Breast epithelium (tissue), 4 donors: ENCODE results near the gene SYT6. TPM values are rescaled to one million over a fixed set of nuclear protein-coding genes. Genes with fewer than 3 reads are reported as not detected.

Source experiments
- DNase-seq, 2 donors: peaks; one replicate each; pipeline ENCODE4 v3.0.0-alpha.2; 2019; ENCODE audit warnings: low spot score in 2 of 2
- H3K27ac ChIP-seq, 2 donors: fragments of 200-600 bp; sonication (generic) in 1 of 2; one replicate each; pipeline ENCODE4 v1.5.1; 2016 to 2019; ENCODE audit warnings: mild to moderate bottlenecking in 1 of 2
- H3K27me3 ChIP-seq, 2 donors: fragments of 200-600 bp; sonication (generic) in 1 of 2; one replicate each; pipeline versions ENCODE4 v1.5.1 to v1.6.0; 2017 to 2019; ENCODE audit warnings: control low read depth in 1 of 2, mild to moderate bottlenecking in 1 of 2
- H3K36me3 ChIP-seq: fragments of 200-600 bp; one replicate; pipeline ENCODE4 v1.5.1; 2019
- H3K4me1 ChIP-seq, 2 donors: fragments of 200-600 bp; sonication (generic); one replicate each; pipeline ENCODE4 v1.5.1; 2016 to 2019; ENCODE audit warnings: control low read depth in 1 of 2
- H3K4me3 ChIP-seq, 3 donors: fragments of 200-600 bp; sonication (generic); 1 replicate in 2 of 3; 2 replicates in 1 of 3; pipeline ENCODE4 v1.5.1; 2016 to 2019; ENCODE audit warnings: mild to moderate bottlenecking in 3 of 3, moderate library complexity in 2 of 3
- H3K9me3 ChIP-seq, 2 donors: fragments of 200-600 bp; sonication (generic) in 1 of 2; one replicate each; pipeline ENCODE4 v1.5.1; 2016 to 2019; ENCODE audit warnings: control low read depth in 1 of 2
- CTCF ChIP-seq, 3 donors: fragments of 450-650 bp; IDR thresholded peaks; one replicate each; pipeline ENCODE4 v1.5.1; 2016 to 2017; ENCODE audit warnings: antibody characterized with exemption in 3 of 3, mild to moderate bottlenecking in 3 of 3, moderate library complexity in 3 of 3
- POLR2A ChIP-seq: fragments of 450-650 bp; IDR thresholded peaks from one replicate; pipeline ENCODE4 v1.6.1; 2016; ENCODE audit warnings: antibody characterized with exemption, mild to moderate bottlenecking, moderate library complexity
- POLR2AphosphoS5 ChIP-seq, 3 donors: sonication (generic); formaldehyde crosslinking; IDR thresholded peaks; one replicate each; pipeline ENCODE4 v1.6.1; 2017; ENCODE audit warnings: antibody characterized with exemption in 3 of 3
- intact Hi-C: fragments of 100-400 bp; cut with DNase I; formaldehyde crosslinking; loops from one replicate; pipeline ENCODE4 v1.15.1; 2023; ENCODE audit warnings: low total_unique reads
- total RNA-seq, 3 donors: library from RNA; depleted of rRNA; stranded (reverse); fragments of >200 nt; gene quantifications; one replicate each; pipeline ENCODE4 v1.1.0, GENCODE V29; 2016

Gene SYT6
- total RNA-seq, 3 donors from 2014 or later: under 0.01 to 0.15 (median under 0.01) TPM

GRCh38 chr1:114177282-114177681, 23.6 kb upstream of the SYT6 start:
- intact Hi-C loops: no loop called here
- no peaks in the 10 kb centered on the region for H3K27me3 ChIP-seq
- no peaks in the 10 kb centered on the region for H3K9me3 ChIP-seq
- no peaks in the 10 kb centered on the region for H3K4me1 ChIP-seq
- DNase-seq: no peak
- H3K36me3 ChIP-seq: no peaks in the 10 kb centered on the region
- no peak overlapping the region for H3K4me3 ChIP-seq
- TF ChIP-seq CTCF (IDR thresholded peaks at IDR 0.05) (no peak), POLR2A (no peak), POLR2AphosphoS5 (IDR thresholded peaks at IDR 0.05) (no peak)
- no peak overlapping the region for H3K27ac ChIP-seq

DNA sequence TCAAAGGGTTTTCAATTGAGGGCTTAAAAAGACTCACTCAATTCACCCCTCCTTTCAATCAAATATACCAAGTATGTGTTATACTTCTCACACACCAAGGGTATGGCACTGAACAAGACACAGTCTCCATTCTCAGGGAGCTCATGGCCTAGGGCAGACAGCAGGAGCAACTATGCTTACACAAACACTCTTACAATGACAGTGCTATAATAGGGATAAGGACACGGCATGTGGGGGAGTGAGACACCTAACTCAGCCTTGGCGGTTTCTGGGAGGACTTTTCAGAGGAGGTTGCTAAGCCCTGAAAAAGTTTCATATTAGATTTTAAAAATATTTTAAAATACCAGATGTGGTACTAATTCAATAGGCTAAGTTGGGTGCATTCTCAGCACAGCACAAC, 22.7 kb upstream of the SYT6 start:
- Histone ChIP-seq H3K27me3 (peaks cover 0 to 4% of the 10 kb centered on the region in 2 donors), H3K36me3 (no peaks in the 10 kb centered on the region), H3K27ac (no peak overlapping the region), H3K4me1 (no peaks in the 10 kb centered on the region), H3K9me3 (no peaks in the 10 kb centered on the region), H3K4me3 (no peak overlapping the region)
- no peak for DNase-seq
- TF ChIP-seq POLR2A: no peak
- TF ChIP-seq POLR2AphosphoS5 (IDR thresholded peaks at IDR 0.05): no peak
- no peak for TF ChIP-seq CTCF (IDR thresholded peaks at IDR 0.05)
- intact Hi-C loops: no loop called here

DNA sequence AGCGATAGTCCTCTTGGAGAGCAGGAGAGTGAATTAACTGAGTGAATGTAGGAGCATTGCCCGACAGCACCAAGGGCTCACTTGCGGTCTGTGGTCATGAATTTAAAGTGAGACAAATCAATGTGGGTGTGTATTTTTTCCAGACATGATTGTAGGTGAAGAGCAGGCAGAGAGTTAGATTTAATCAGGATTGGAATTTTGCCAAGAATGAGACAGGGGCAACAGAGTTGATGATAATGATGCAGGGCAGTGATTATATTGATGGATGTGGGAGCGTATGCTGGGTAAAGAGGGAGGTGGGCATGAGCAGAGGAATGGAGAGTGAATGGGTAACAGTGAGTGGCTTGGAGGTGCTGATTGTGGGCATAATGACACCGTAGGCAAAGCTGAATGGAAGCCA, 20.0 kb upstream of the SYT6 start:
- Histone ChIP-seq H3K4me1 (no peaks in the 10 kb centered on the region), H3K36me3 (no peaks in the 10 kb centered on the region)
- intact Hi-C loops: no loop called here

DNA sequence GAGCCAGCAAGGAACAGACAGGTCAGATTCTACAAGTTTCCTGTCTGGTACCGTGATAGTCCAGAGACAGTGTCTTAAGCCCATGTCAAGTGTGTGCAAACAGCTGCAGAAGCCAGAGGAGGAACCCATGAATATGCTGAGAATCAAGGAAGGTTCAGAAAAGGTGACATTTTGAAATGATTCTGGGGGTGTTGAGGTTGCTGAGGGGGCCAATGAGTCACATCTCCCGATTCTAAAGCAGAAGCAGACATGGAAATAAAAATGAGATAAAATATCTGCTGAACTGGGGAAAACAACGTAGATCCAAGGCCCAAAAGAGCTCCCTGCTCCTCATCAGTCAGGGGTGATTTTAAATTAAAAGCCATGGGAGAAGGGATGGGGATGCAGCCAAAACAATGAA, 15.8 kb upstream of the SYT6 start:
- DNase-seq: no peak
- no peak for TF ChIP-seq CTCF (IDR thresholded peaks at IDR 0.05)
- no peak for TF ChIP-seq POLR2AphosphoS5 (IDR thresholded peaks at IDR 0.05)
- H3K36me3 ChIP-seq: no peaks in the 10 kb centered on the region
- H3K4me1 ChIP-seq: no peaks in the 10 kb centered on the region
- intact Hi-C loops: no loop called here
- no peak overlapping the region for H3K27ac ChIP-seq
- H3K4me3 ChIP-seq: no peak overlapping the region
- no peaks in the 10 kb centered on the region for H3K9me3 ChIP-seq
- peaks cover 0 to 6% of the 10 kb centered on the region in 2 donors for H3K27me3 ChIP-seq

More for the DNA sequence above, 20.0 kb upstream of the SYT6 start:
- TF ChIP-seq POLR2AphosphoS5 (IDR thresholded peaks at IDR 0.05): no peak
- TF ChIP-seq CTCF (IDR thresholded peaks at IDR 0.05): no peak
- no peak for TF ChIP-seq POLR2A
- Histone ChIP-seq H3K9me3 (no peaks in the 10 kb centered on the region), H3K27me3 (peaks cover 0 to 6% of the 10 kb centered on the region in 2 donors), H3K4me3 (no peak overlapping the region), H3K27ac (no peak overlapping the region)
- no peak for DNase-seq

GRCh38 chr1:114167226-114167625, 13.6 kb upstream of the SYT6 start:
- no peak overlapping the region for H3K4me3 ChIP-seq

More at GRCh38 chr1:114167226-114167625, 13.6 kb upstream of the SYT6 start:
- TF ChIP-seq POLR2AphosphoS5 (IDR thresholded peaks at IDR 0.05) (no peak), CTCF (IDR thresholded peaks at IDR 0.05) (no peak), POLR2A (no peak)
- no peaks in the 10 kb centered on the region for H3K36me3 ChIP-seq
- no peak for DNase-seq
- H3K9me3 ChIP-seq: no peaks in the 10 kb centered on the region
- H3K4me1 ChIP-seq: no peaks in the 10 kb centered on the region
- peaks cover 0 to 6% of the 10 kb centered on the region in 2 donors for H3K27me3 ChIP-seq
- H3K27ac ChIP-seq: no peak overlapping the region
- intact Hi-C loops: no loop called here
